Prostate gland (tissue), 2 donors: ENCODE measurements around the gene HDAC10.
"Not testable (repeated sequence)": the region's sequence is repeated elsewhere in the genome, so short reads cannot be mapped to it uniquely, and the experiment has no call there.

ENCODE experiments used
- CTCF ChIP-seq, 4 experiments: fragments of 200-600 bp in 2 of 4; fragments of 450-650 bp in 2 of 4; sonication (generic) in 2 of 4; IDR thresholded peaks; 1 replicate in 3 of 4; 2 replicates in 1 of 4; pipeline ENCODE4 v1.5.1; 2016 to 2019; ENCODE audit warnings: antibody characterized with exemption in 4 of 4, mild to moderate bottlenecking in 2 of 4, moderate library complexity in 2 of 4
- POLR2A ChIP-seq: fragments of 450-650 bp; IDR thresholded peaks from one replicate; pipeline ENCODE4 v1.6.1; 2016; ENCODE audit warnings: antibody characterized with exemption, mild to moderate bottlenecking
- POLR2AphosphoS5 ChIP-seq: sonication (generic); formaldehyde crosslinking; IDR thresholded peaks from one replicate; pipeline ENCODE4 v1.6.1; 2017; ENCODE audit warnings: antibody characterized with exemption

DNA sequence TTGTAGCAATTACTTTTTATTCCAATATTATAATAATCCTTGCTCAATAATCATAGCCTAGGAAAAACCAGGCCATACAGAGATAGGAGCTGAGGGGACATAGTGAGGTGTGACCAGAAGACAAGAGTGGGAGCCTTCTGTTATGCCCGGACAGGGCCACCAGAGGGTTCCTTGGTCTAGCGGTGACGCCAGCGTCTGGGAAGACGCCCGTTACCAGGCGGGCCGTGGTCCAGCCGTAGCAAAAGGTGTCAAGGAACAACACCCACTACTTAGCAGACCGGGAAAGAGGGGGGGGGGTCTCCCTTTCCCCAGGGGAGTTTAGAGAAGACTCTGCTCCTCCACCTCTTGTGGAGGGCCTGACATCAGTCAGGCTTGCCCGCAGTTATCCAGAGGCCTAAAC, 22.3 kb upstream of the HDAC10 start:
- not testable (repeated sequence) for TF ChIP-seq CTCF (IDR thresholded peaks at IDR 0.05); POLR2A; POLR2AphosphoS5
